Activated CD4-positive, alpha-beta T cell treated with anti-CD3 and anti-CD28 coated beads, Interleukin-2, Interleukin-6, amounts not matched to agents 100 ng/mL and 50 ng/mL, durations not matched to agents 16 hours and 8 hours (primary cell): Measurements from ENCODE around the gene NME3.
"Not testable (repeated sequence)": the region's sequence is repeated elsewhere in the genome, so short reads cannot be mapped to it uniquely, and the experiment has no call there.

Source experiments
- DNase-seq: peaks from one replicate; pipeline ENCODE4 v3.0.0-alpha.2; 2020

The NME3 gene

GRCh38 chr16:1745900-1746692 is 25.2 kb downstream of the NME3 start:
- DNase-seq = no peak

GRCh38 chr16:1745181-1745899 is 26.0 kb downstream of the NME3 start:
- DNase-seq = no peak

DNA sequence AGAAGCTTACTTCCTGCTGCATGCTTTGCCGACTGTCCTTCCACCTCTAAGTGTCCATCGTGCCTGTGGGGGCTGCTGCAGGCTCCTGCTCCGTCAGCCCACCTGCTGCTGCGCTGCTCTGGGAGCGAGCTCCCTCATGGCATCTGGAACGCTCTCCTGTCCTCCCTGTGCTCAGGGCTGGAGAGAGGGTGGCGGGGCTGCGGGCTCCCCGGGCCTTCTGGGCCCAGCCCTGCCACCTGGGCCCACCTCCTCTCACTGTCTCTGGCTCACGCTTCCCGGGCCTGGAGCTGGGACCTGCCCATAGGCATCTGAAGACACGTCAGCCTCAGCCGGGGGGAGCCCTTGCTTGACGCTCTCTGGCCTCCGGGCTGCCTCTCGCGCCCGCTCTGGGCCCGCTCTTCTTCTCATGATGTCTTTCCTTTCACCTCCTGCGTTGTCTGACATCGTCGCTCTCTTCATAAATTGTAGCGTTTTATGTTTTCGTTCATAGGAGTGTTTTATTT is 27.0 kb downstream of the NME3 start:
- no peak for DNase-seq

GRCh38 chr16:1743376-1744337 is 27.7 kb downstream of the NME3 start:
- DNase-seq = no peak

DNA sequence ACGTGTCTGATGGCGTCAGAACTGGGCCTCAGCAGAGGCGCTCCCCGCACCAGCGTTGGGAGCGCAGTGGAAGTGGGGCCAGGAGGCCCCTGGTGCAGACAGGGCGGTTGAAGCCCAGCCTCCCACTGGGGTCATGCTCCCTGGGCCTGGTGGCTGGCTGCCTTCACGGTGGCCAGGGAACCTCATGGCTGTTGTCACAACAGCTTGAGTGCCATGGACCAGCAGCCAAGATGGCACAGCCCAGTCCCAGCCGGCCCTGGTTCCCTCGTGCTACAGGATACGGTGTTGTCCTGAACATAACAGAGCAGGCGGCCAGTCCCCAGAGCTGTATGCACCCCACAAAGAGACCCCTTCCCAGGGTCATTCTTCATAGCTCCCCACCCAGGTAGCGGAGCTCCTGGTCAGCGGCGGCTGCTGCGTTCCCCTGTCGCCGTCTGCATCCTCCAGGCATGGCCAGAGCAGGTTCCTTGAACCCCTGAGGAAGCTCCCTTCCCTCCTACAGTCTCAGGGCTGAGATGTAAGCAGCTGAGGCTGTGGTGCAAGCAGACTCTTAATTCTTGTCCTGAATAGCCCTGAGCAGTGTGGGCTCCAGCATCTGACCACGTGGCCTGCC is 29.7 kb downstream of the NME3 start:
- no peak for DNase-seq

DNA sequence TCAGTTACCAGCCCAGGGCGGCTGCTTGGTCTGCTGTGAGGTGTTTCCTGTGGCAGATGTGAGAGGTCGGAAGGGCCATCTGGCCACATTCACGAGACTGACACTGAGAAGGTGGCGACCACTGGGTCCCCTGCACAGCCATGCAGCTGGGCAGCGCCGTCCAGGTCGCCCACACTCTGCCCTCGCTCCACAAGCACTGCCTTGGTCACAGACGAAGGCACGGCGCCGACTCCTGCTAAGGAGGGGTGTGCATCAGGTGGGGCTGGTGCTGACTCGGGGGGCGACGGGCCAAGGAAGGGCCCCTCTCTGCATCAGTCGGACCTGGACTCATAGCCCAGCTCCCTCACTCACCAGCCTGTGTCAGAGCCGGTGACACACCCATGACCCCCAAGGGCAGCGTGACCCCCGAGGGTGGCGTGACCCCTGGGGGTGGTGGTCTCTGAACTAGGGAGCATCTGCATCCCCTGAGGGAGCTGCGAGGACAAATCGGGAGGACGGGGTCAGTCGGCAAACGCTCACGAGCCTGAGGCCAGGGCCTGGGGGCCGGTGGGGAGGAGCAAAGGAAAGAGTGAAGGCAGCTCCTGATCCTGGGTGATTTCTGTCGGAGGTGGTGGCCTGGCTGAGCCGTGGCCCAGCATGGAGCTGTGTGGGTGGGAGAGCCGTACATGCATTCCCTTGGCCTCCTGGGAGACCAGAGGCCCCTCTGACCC is 30.4 kb downstream of the NME3 start:
- DNase-seq = no peak

- DNase-seq = no peak
Measured at GRCh38 chr16:1740234-1740633, 31.1 kb downstream of the NME3 start.

GRCh38 chr16:1734816-1735215 is 36.5 kb downstream of the NME3 start:
- DNase-seq = no peak

DNA sequence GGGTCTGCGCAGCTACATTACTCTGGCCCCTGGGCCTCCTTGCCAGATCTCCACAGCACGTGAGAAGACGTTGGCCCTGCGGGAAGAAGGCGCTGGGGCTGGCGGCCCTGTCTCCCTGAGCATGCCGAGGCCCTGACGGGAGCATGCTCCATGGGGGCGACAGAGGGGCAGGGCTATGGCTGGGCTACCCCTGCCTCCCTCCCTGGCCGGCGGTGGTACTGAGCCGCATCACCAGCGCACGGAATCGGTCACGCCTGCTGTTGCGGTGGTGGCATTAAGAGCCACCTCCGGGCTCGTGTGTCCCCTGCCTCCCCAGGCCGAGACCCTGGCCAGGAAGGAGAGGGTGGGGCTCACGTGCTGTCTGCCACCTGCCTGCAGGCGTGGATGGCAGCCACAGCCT is 37.2 kb downstream of the NME3 start:
- DNase-seq = no peak

- not testable (repeated sequence) for DNase-seq
Measured at GRCh38 chr16:1732551-1732987, 38.8 kb downstream of the NME3 start.

DNA sequence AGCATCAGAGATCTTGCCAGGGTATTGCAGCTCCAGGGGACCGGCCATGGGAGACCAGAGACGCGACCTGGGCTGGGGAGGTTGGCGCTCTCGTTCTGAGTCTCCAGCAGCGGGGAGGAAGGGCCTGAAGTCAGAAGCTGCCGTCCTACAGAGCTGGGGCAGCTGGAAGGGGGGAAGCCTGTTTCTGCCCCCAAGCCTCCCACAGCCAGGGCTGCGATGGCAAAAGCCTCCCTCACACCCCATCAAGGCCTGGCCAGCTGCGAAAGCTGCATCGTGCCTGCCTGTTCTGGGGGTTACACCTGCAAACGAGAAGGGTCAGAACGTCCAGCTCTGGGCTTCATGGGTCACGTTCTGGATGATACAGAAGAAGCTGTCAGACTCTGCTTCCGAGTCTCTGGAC is 39.3 kb downstream of the NME3 start:
- no peak for DNase-seq

DNA sequence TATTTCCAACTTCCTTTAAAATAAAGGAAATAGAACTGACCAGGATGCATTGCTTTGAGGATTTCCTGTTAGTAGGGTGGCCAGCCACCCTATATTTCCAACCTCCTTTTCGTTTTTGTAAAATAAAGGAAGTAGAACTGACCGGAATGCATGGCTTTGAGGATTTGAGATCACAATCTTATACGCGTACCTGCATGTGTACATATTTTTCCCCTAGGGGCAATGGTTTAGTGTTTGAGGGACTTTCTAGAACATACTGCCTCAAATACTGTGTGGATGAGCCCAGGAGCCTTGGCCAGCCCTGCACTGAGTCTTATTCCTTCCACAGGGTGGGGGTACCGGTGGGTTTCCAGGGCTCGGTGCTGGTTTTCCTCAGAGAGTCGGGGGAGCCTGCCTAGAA is 39.7 kb downstream of the NME3 start:
- no peak for DNase-seq

GRCh38 chr16:1731073-1731472 is 40.3 kb downstream of the NME3 start:
- DNase-seq = no peak

- no peak for DNase-seq
Measured at GRCh38 chr16:1729445-1729844, 41.9 kb downstream of the NME3 start.

DNA sequence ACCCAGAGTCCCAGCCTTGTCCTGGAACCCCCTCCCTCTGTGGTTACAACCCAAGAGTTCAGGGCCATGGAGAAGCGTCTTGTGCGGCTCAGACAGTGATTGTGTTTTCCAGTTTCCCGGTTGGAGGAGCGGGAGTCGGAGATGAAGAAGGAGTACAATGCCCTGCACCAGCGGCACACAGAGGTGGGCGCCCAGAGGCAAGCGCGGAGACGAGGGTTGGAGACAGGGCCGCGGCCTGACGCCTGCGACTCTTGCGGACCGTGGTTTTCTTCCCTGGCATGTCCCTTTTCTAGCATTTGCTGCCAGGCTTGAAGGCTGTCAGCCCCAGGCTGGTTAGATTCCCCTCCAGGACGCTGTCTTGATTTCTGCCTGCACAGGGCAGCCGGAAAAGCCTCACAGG is 42.3 kb downstream of the NME3 start:
- DNase-seq = no peak

- DNase-seq = no peak
Measured at GRCh38 chr16:1727651-1728624, 43.4 kb downstream of the NME3 start.

GRCh38 chr16:1726661-1727502 is 44.5 kb downstream of the NME3 start:
- DNase-seq = no peak

- no peak for DNase-seq
Measured at GRCh38 chr16:1724491-1724890, 46.9 kb downstream of the NME3 start.

- DNase-seq = peak; percentile 49
Measured at GRCh38 chr16:1723450-1724147, 47.7 kb downstream of the NME3 start.
